Mesenchymal stem cell (in vitro differentiated cells and primary cell): ENCODE data around the gene OR5I1.

Source experiments
- DNase-seq: peaks from one replicate; pipeline ENCODE4 v3.0.0-alpha.2; 2013
- H2AFZ ChIP-seq: one replicate; pipeline ENCODE4 v1.6.1; 2013; ENCODE audit warnings: low read depth, mild to moderate bottlenecking, control low read depth, inconsistent platforms, low read length, moderate library complexity
- H2AK5ac ChIP-seq: 2 replicates; pipeline ENCODE4 v1.6.1; 2013; ENCODE audit warnings: low read length, moderate library complexity, mild to moderate bottlenecking, inconsistent platforms; ENCODE audit not compliant: severe bottlenecking
- H2BK120ac ChIP-seq: one replicate; pipeline ENCODE4 v1.6.1; 2013; ENCODE audit warnings: low read depth, mild to moderate bottlenecking, inconsistent platforms, low read length, moderate library complexity
- H2BK12ac ChIP-seq, 2 experiments: one replicate each; pipeline ENCODE4 v1.6.1; 2013; ENCODE audit warnings: inconsistent platforms in 2 of 2, low read length in 2 of 2, mild to moderate bottlenecking in 2 of 2, moderate library complexity in 2 of 2, control low read depth in 1 of 2
- H2BK15ac ChIP-seq: one replicate; pipeline ENCODE4 v1.6.1; 2013; ENCODE audit warnings: mild to moderate bottlenecking, low read depth, inconsistent platforms; ENCODE audit not compliant: poor library complexity, severe bottlenecking
- H2BK5ac ChIP-seq: 2 replicates; pipeline ENCODE4 v1.6.1; 2013; ENCODE audit warnings: low read depth, mild to moderate bottlenecking, low read length, control low read depth, inconsistent platforms; ENCODE audit not compliant: poor library complexity, severe bottlenecking
- H3K14ac ChIP-seq, 2 experiments: one replicate each; pipeline ENCODE4 v1.6.1; 2013; ENCODE audit warnings: inconsistent platforms in 2 of 2, low read length in 2 of 2, control low read depth in 1 of 2, mild to moderate bottlenecking in 1 of 2, moderate library complexity in 1 of 2
- H3K18ac ChIP-seq, 2 experiments: one replicate each; pipeline ENCODE4 v1.6.1; 2013; ENCODE audit warnings: inconsistent platforms in 2 of 2, low read length in 2 of 2, control low read depth in 1 of 2, low read depth in 1 of 2, mild to moderate bottlenecking in 1 of 2
- H3K23ac ChIP-seq, 2 experiments: one replicate each; pipeline ENCODE4 v1.6.1; 2013; ENCODE audit warnings: inconsistent platforms in 2 of 2, low read length in 2 of 2, mild to moderate bottlenecking in 2 of 2, moderate library complexity in 2 of 2, control low read depth in 1 of 2
- H3K27ac ChIP-seq: 2 replicates; pipeline ENCODE4 v1.5.1; 2013; ENCODE audit warnings: mild to moderate bottlenecking, moderate library complexity, low read length, control low read depth, inconsistent platforms; ENCODE audit not compliant: poor library complexity, severe bottlenecking
- H3K27me3 ChIP-seq, 2 experiments: 2 replicates each; pipeline versions ENCODE4 v1.6.1 to v1.7.0; 2013; ENCODE audit warnings: low read length in 2 of 2, mild to moderate bottlenecking in 2 of 2, moderate library complexity in 2 of 2, control low read depth in 1 of 2, inconsistent platforms in 1 of 2; ENCODE audit not compliant: control insufficient read depth in 1 of 2, insufficient read depth in 1 of 2
- H3K36me3 ChIP-seq, 2 experiments: 2 replicates each; pipeline versions ENCODE4 v1.6.1 to v1.7.0; 2013; ENCODE audit warnings: low read length in 2 of 2, control low read depth in 1 of 2, inconsistent platforms in 1 of 2, low read depth in 1 of 2, mild to moderate bottlenecking in 1 of 2; ENCODE audit not compliant: insufficient read depth in 2 of 2, control insufficient read depth in 1 of 2
- H3K4ac ChIP-seq, 2 experiments: one replicate each; pipeline ENCODE4 v1.6.1; 2013; ENCODE audit warnings: inconsistent platforms in 2 of 2, low read length in 2 of 2, mild to moderate bottlenecking in 2 of 2, moderate library complexity in 2 of 2, control low read depth in 1 of 2, low read depth in 1 of 2
- H3K4me1 ChIP-seq: 2 replicates; pipeline ENCODE4 v1.6.1; 2013; ENCODE audit warnings: low read depth, low read length, control low read depth; ENCODE audit not compliant: control insufficient read depth, insufficient read depth
- H3K4me2 ChIP-seq: 2 replicates; pipeline ENCODE4 v1.6.1; 2013; ENCODE audit warnings: low read length, mild to moderate bottlenecking, inconsistent platforms; ENCODE audit not compliant: poor library complexity, severe bottlenecking
- H3K4me3 ChIP-seq, 2 experiments: 2 replicates each; pipeline versions ENCODE4 v1.5.1 to v1.7.0; 2013; ENCODE audit warnings: low read length in 2 of 2, mild to moderate bottlenecking in 2 of 2, control low read depth in 1 of 2, low read depth in 1 of 2; ENCODE audit not compliant: insufficient read depth in 1 of 2
- H3K79me1 ChIP-seq: replicated peaks from 2 replicates; pipeline ENCODE4 v1.6.1; 2013; ENCODE audit warnings: mild to moderate bottlenecking, control low read depth, low read length, inconsistent platforms; ENCODE audit not compliant: poor library complexity, severe bottlenecking
- H3K9ac ChIP-seq: 2 replicates; pipeline ENCODE4 v1.7.0; 2013; ENCODE audit warnings: mild to moderate bottlenecking, low read length, moderate library complexity
- H3K9me3 ChIP-seq: 2 replicates; pipeline ENCODE4 v1.7.0; 2013; ENCODE audit warnings: mild to moderate bottlenecking, low read length; ENCODE audit not compliant: control insufficient read depth
- H4K8ac ChIP-seq: one replicate; pipeline ENCODE4 v1.6.1; 2013; ENCODE audit warnings: inconsistent platforms, mild to moderate bottlenecking, low read length, moderate library complexity
- H4K91ac ChIP-seq: one replicate; pipeline ENCODE4 v1.6.1; 2013; ENCODE audit warnings: mild to moderate bottlenecking, low read length, inconsistent platforms
- WGBS: methylation state at CpG from one replicate; pipeline ENCODE4 v1.1.7; 2013; ENCODE audit warnings: mixed read lengths; 5-methylcytosine and 5-hydroxymethylcytosine counted together

Gene OR5I1

DNA sequence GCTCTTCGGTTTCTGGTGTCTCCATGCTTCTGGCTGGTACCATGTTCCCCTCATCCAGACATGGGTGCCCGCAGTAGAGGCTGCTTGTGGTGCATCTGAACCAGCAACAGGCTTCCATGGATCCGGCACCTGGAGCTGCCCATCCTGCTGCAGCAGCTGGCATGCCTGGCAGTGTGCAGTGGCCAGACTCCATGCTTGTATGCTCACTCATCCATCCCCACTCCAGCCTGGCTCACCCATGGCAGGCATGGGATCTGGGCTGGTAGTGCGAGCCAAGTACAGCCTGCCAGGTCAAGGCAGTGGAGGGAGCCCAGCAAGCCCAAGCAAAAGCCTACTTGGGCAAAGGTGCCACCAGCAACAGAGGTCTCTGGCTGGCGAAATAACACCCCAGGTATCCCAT is 15.7 kb downstream of the OR5I1 start:
- no peak overlapping the region for H2BK15ac ChIP-seq
- no peak overlapping the region for H2BK5ac ChIP-seq
- no peak overlapping the region for H2AFZ ChIP-seq
- H4K91ac ChIP-seq: no peak overlapping the region
- no peak overlapping the region for H3K14ac ChIP-seq
- H3K27ac ChIP-seq: no peak overlapping the region
- no peak overlapping the region for H3K4ac ChIP-seq
- H3K23ac ChIP-seq: no peak overlapping the region
- no peaks in the 10 kb centered on the region for H3K79me1 ChIP-seq
- H3K18ac ChIP-seq: no peak overlapping the region
- H3K27me3 ChIP-seq: no peaks in the 10 kb centered on the region
- no peak overlapping the region for H2AK5ac ChIP-seq
- no peak overlapping the region for H4K8ac ChIP-seq
- no peaks in the 10 kb centered on the region for H3K4me1 ChIP-seq
- no peak overlapping the region for H2BK12ac ChIP-seq
- 49% methylated on average over 4 of the region's 5 CpGs for WGBS
- H3K4me3 ChIP-seq: no peak overlapping the region
- H3K9me3 ChIP-seq: no peaks in the 10 kb centered on the region
- no peaks in the 10 kb centered on the region for H3K36me3 ChIP-seq
- H2BK120ac ChIP-seq: no peak overlapping the region
- H3K9ac ChIP-seq: no peak overlapping the region
- no peak overlapping the region for H3K4me2 ChIP-seq
- no peak for DNase-seq

DNA sequence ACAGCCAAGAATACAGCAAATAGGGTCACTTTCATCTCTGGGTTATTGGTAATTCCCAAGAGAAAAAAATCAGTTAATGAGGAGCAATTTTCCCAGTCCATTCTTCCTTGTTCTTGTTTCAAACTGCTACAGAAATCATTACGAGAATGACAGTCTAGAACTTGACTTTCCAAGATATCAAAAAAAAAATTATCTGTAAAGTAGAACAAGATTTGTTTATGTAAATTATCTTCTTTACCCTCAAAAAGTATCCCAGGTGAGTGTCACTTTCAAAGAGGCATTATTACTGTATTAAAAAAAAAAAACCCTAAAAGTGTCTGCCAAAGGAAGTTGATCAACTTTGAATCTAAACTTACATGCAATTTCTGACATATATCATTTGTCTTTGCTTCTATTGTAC is 21.7 kb downstream of the OR5I1 start, which contains the start of gene OR5W2:
OR5W2 (minus strand) TSS at position 101 of the 400 bp plus-strand sequence; CDS start at position 101, 0 bp downstream.
- Histone ChIP-seq H3K9me3 (no peaks in the 10 kb centered on the region), H3K23ac (no peak within 1 kb of the TSS), H3K36me3 (no peaks in the 10 kb centered on the region), H3K9ac (no peak within 1 kb of the TSS), H2BK15ac (no peak within 1 kb of the TSS), H3K4ac (no peak within 1 kb of the TSS), H2AFZ (no peak within 1 kb of the TSS), H2BK120ac (no peak within 1 kb of the TSS), H3K14ac (no peak within 1 kb of the TSS), H3K27ac (no peak within 1 kb of the TSS), H4K91ac (no peak within 1 kb of the TSS), H2BK12ac (no peak within 1 kb of the TSS), H3K4me1 (no peaks in the 10 kb centered on the region), H4K8ac (no peak within 1 kb of the TSS), H2AK5ac (no peak within 1 kb of the TSS), H3K4me3 (no peak within 1 kb of the TSS), H3K4me2 (no peak within 1 kb of the TSS), H3K27me3 (no peaks in the 10 kb centered on the region), H2BK5ac (no peak within 1 kb of the TSS), H3K79me1 (no peaks in the 10 kb centered on the region), H3K18ac (no peak within 1 kb of the TSS)
- WGBS: no CpG with 5 or more reads among the region's 1 CpG
- DNase-seq: no peak

DNA sequence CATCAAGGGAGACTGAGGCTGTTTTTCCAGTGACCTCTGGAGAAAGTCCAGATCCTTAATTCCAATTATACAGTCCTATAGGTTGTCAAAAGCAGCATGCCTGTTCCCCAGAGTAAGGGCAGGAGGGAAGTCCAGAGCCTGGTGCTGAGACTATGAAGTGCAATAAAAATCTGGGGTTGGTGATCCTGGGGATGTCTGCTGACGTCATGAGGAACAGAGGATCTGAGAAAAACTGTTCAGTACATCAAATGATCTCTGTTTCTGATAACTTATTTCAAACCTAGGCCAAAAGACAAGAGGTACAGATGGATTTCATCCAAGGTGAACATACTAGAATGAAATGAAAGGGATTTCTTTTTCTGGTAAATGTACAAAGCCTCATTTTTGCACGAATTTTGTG is 33.9 kb downstream of the OR5I1 start:
- Histone ChIP-seq H2BK15ac (no peak overlapping the region), H3K23ac (no peak overlapping the region), H4K91ac (no peak overlapping the region), H2BK120ac (no peak overlapping the region), H2BK12ac (no peak overlapping the region), H3K9me3 (peaks cover 5% of the 10 kb centered on the region), H3K9ac (no peak overlapping the region), H2BK5ac (no peak overlapping the region), H3K36me3 (no peaks in the 10 kb centered on the region), H3K14ac (no peak overlapping the region), H2AFZ (no peak overlapping the region), H3K27ac (no peak overlapping the region), H3K4me3 (no peak overlapping the region), H3K4me1 (no peaks in the 10 kb centered on the region), H3K79me1 (no peaks in the 10 kb centered on the region), H3K27me3 (no peaks in the 10 kb centered on the region), H2AK5ac (no peak overlapping the region), H3K4me2 (no peak overlapping the region), H3K4ac (no peak overlapping the region), H4K8ac (no peak overlapping the region), H3K18ac (no peak overlapping the region)
- WGBS: 31% methylated on average over 2 of the region's 2 CpGs
- DNase-seq: no peak

DNA sequence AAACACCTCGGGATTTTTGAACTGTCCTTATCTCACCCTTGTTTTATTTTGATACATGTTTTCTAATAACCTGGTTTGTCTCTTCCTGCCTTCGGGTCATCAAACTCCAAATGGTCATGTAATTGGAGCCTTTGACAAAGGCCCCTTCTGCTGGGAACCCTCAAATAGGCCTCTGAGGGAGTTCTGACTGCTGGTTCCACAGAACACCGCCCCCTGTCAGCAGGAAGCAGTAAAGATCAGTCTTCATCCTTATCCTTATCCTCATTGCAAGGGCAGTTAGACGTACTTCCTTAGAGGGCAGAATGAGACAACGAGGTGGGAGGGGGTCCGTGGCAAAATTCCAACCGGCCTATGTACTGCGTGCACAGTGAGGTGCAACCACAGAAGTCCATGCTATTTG is 41.0 kb downstream of the OR5I1 start:
- Histone ChIP-seq H2BK15ac (no peak overlapping the region), H3K4me3 (no peak overlapping the region), H3K4me2 (no peak overlapping the region), H2BK5ac (no peak overlapping the region), H3K27me3 (no peaks in the 10 kb centered on the region), H3K4me1 (no peaks in the 10 kb centered on the region), H2BK120ac (no peak overlapping the region), H3K27ac (no peak overlapping the region), H3K23ac (no peak overlapping the region), H2AFZ (no peak overlapping the region), H3K4ac (no peak overlapping the region), H3K9ac (no peak overlapping the region), H4K91ac (no peak overlapping the region), H3K36me3 (no peaks in the 10 kb centered on the region), H3K18ac (no peak overlapping the region), H2AK5ac (no peak overlapping the region), H2BK12ac (no peak overlapping the region), H3K79me1 (no peaks in the 10 kb centered on the region), H3K9me3 (no peaks in the 10 kb centered on the region), H4K8ac (no peak overlapping the region), H3K14ac (no peak overlapping the region)
- DNase-seq: no peak
- WGBS: 60% methylated on average over 8 of the region's 8 CpGs
